ENCODE measurements around the gene POP4. TPM values are rescaled to one million over a fixed set of nuclear protein-coding genes. Genes with fewer than 3 reads are reported as not detected.
"Not testable (repeated sequence)": the region's sequence is repeated elsewhere in the genome, so short reads cannot be mapped to it uniquely, and the experiment has no call there.

Gene POP4, protein sequence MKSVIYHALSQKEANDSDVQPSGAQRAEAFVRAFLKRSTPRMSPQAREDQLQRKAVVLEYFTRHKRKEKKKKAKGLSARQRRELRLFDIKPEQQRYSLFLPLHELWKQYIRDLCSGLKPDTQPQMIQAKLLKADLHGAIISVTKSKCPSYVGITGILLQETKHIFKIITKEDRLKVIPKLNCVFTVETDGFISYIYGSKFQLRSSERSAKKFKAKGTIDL
- total RNA-seq = 85.0 TPM
- polyA plus RNA-seq = 76.3 TPM
- long read RNA-seq, donor 1 = 0 reads
- long read RNA-seq, donor 2, transcript POP4-202 (7 exons, 3,385 nt) = major isoform, 17 of 30 reads
- long read RNA-seq, donor 2, partial matches to known transcripts = 11 of 30 reads
- long read RNA-seq, donor 2, other reads (novel, unspliced or antisense) = 0 of 30 reads
- long read RNA-seq, donor 3, transcript POP4-202 (7 exons, 3,385 nt) = major isoform, 25 of 33 reads
- long read RNA-seq, donor 3, partial matches to known transcripts = 6 of 33 reads
- long read RNA-seq, donor 3, other reads (novel, unspliced or antisense) = 0 of 33 reads
- long read RNA-seq, donor 4, transcript POP4-202 (7 exons, 3,385 nt) = major isoform, 6 of 6 reads
- long read RNA-seq, donor 4, partial matches to known transcripts = 0 of 6 reads
- long read RNA-seq, donor 4, other reads (novel, unspliced or antisense) = 0 of 6 reads
- long read RNA-seq, donor 5, transcript POP4-202 (7 exons, 3,385 nt) = major isoform, 27 of 46 reads
- long read RNA-seq, donor 5, partial matches to known transcripts = 14 of 46 reads
- long read RNA-seq, donor 5, other reads (novel, unspliced or antisense) = 0 of 46 reads
- long read RNA-seq, donor 6, transcript POP4-202 (7 exons, 3,385 nt) = major isoform, 14 of 15 reads
- long read RNA-seq, donor 6, partial matches to known transcripts = 0 of 15 reads
- long read RNA-seq, donor 6, other reads (novel, unspliced or antisense) = 0 of 15 reads
- long read RNA-seq, donor 7, transcript POP4-202 (7 exons, 3,385 nt) = major isoform, 12 of 12 reads
- long read RNA-seq, donor 7, partial matches to known transcripts = 0 of 12 reads
- long read RNA-seq, donor 7, other reads (novel, unspliced or antisense) = 0 of 12 reads
- long read RNA-seq, donor 8, transcript POP4-202 (7 exons, 3,385 nt) = major isoform, 11 of 12 reads
- long read RNA-seq, donor 8, partial matches to known transcripts = 0 of 12 reads
- long read RNA-seq, donor 8, other reads (novel, unspliced or antisense) = 0 of 12 reads
- long read RNA-seq, donor 9, transcript POP4-202 (7 exons, 3,385 nt) = major isoform, 9 of 11 reads
- long read RNA-seq, donor 9, partial matches to known transcripts = 0 of 11 reads
- long read RNA-seq, donor 9, other reads (novel, unspliced or antisense) = 0 of 11 reads
- long read RNA-seq, donor 10, transcript POP4-202 (7 exons, 3,385 nt) = major isoform, 9 of 11 reads
- long read RNA-seq, donor 10, partial matches to known transcripts = 0 of 11 reads
- long read RNA-seq, donor 10, other reads (novel, unspliced or antisense) = 0 of 11 reads

DNA sequence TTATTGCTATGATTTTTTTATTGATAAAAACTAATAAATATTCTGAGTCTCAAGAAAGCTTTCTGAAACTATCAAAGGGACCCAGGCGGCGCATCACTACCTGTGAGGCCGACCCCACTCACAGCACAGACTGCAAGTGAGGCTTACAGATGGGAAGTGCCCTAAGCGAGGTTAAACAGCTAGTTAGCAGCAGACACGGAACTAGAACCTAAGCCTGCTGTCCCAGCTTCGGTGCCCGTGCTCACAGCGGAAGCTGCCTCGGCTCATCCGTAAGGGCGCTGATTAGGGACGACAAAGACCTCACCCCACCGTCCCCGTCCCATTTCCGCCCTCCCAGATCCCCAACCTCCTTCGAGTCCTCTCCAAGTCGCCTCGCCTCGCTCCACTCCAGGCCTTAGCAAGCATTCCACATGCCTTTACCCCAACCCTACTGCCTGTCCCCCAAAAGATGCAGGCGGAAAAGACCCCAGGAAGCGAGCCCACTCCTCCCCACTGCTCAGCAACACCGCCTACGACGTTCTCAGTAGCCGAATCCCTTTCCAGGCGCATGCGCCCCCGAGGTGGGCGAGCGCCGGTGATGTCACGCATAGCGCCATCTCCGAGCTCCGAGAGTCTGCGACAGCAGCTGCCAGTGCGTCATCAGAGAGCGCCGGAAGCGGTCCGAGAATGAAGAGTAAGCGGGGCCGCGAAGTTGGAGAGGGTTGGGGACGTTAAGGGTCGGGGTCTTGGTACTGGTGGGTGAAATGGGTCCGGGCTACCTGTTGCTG lies at the start of gene POP4:
POP4 (plus strand) TSS at position 631 of the 767 bp plus-strand sequence; CDS start at position 667, 36 bp downstream.
- Histone ChIP-seq H3K9me3 (ENCODE audit: control insufficient read depth in 2 of 2, insufficient read depth in 1 of 2, low read length in 1 of 2) (no peaks in the 10 kb centered on the region), H3K27me3 (ENCODE audit: control insufficient read depth in 2 of 2, insufficient read depth in 1 of 2, low read length in 1 of 2) (no peaks in the 10 kb centered on the region), H3K27ac (ENCODE audit: low read depth in 1 of 2, low read length in 1 of 2) (peak within 1 kb of the TSS; percentile 98 to 99), H3K36me3 (ENCODE audit: control insufficient read depth in 2 of 2, insufficient read depth in 2 of 2, low read length in 1 of 2) (peaks cover 3 to 20% of the 10 kb centered on the region in 2 donors), H3K4me1 (ENCODE audit: control insufficient read depth in 2 of 2, insufficient read depth in 2 of 2, low read length in 2 of 2) (peaks cover 11 to 17% of the 10 kb centered on the region in 2 donors), H3K4me3 (ENCODE audit: low read length in 2 of 2) (peak within 1 kb of the TSS; percentile 82)
- under 1% methylated on average over 47 of the region's 47 CpGs for WGBS
- DNase-seq (ENCODE audit: low read depth in 6 of 9, low spot score in 9 of 9) = peak; percentile 96 to 99 (median 99)

DNA sequence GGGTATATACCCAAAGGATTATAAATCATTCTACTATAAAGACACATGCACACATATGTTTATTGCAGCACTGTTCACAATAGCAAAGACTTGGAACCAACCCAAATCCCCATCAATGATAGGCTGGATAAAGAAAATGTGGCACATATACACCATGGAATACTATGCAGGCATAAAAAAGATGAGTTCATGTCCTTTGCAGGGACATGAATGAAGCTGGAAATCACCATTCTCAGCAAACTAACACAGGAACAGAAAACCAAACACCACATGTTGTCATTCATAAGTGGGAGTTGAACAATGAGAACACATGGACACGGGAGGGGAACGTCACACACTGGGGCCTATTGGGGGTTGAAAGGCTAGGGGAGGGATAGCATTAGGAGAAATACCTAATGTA lies 47.0 kb upstream of the POP4 start:
- not testable (repeated sequence) for H3K36me3 ChIP-seq (ENCODE audit: control insufficient read depth in 2 of 2, insufficient read depth in 2 of 2, low read length in 1 of 2); H3K4me1 ChIP-seq (ENCODE audit: control insufficient read depth in 2 of 2, insufficient read depth in 2 of 2, low read length in 2 of 2); H3K9me3 ChIP-seq (ENCODE audit: control insufficient read depth in 2 of 2, insufficient read depth in 1 of 2, low read length in 1 of 2); DNase-seq (ENCODE audit: low read depth in 6 of 9, low spot score in 9 of 9); H3K27me3 ChIP-seq (ENCODE audit: control insufficient read depth in 2 of 2, insufficient read depth in 1 of 2, low read length in 1 of 2); H3K27ac ChIP-seq (ENCODE audit: low read depth in 1 of 2, low read length in 1 of 2); H3K4me3 ChIP-seq (ENCODE audit: low read length in 2 of 2)
- WGBS = 85% methylated on average over 2 of the region's 2 CpGs

DNA sequence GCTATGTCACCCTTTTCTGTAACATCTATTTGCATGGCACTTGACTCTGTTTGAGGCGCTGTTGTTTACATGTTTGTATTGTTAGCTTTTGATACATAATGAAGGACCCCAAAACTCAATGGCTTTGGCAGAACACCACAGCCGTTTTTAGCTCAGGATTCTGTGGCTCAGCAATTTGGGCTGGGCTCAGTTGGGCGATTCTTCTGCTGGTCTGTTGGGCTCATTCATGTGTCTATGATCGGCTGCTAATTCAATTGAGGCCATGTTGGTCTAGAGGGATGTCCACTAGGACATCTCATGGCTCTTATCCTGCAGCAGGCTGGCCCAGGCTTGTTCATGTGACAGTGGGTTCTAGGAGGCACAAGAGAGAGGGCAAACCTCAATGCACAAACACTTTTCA lies 46.3 kb upstream of the POP4 start:
- Histone ChIP-seq H3K9me3 (ENCODE audit: control insufficient read depth in 2 of 2, insufficient read depth in 1 of 2, low read length in 1 of 2) (no peaks in the 10 kb centered on the region), H3K4me3 (ENCODE audit: low read length in 2 of 2) (no peak overlapping the region), H3K27me3 (ENCODE audit: control insufficient read depth in 2 of 2, insufficient read depth in 1 of 2, low read length in 1 of 2) (peaks cover 0 to 2% of the 10 kb centered on the region in 2 donors), H3K27ac (ENCODE audit: low read depth in 1 of 2, low read length in 1 of 2) (no peak overlapping the region), H3K36me3 (ENCODE audit: control insufficient read depth in 2 of 2, insufficient read depth in 2 of 2, low read length in 1 of 2) (no peaks in the 10 kb centered on the region), H3K4me1 (ENCODE audit: control insufficient read depth in 2 of 2, insufficient read depth in 2 of 2, low read length in 2 of 2) (no peaks in the 10 kb centered on the region)
- DNase-seq (ENCODE audit: low read depth in 6 of 9, low spot score in 9 of 9) = no peak
- WGBS = 96% methylated on average over 4 of the region's 4 CpGs

DNA sequence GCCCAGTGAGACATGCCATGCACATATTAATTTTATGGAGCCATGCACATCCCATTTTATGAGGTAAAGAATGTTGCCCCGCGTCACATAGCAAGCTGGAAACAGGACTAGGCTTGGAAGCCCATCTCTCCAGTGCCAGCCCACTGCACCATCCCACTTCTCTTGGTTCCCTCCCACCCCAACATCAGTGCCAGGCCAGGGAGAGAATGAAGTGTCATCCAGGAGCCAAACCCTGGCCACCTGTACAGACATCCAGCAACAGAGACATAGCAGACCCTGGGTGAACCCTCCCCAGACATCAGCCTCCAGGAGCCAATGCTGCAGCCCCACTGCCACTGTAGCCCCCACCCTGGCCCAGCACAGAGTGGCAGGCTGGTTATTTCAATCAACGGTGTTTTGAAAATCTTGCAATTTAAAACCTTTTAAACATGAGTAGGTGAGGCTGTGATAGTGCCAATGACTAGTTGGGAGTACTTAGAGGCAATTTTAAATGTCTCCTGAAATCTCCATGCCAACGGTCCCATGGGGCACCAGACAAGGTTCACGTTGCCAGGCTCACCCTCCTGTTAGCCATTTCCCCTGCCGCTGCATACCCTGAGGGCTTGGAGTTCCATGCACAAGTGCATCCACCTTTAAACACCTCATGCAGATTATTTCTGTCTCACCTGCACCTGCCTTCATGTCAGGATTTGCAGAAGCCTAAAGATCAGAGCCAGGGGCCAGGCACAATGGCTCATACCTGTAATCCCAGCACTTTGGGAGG lies 45.6 kb upstream of the POP4 start:
- no peak overlapping the region for H3K4me3 ChIP-seq (ENCODE audit: low read length in 2 of 2)
- H3K27ac ChIP-seq (ENCODE audit: low read depth in 1 of 2, low read length in 1 of 2) = no peak overlapping the region
- H3K36me3 ChIP-seq (ENCODE audit: control insufficient read depth in 2 of 2, insufficient read depth in 2 of 2, low read length in 1 of 2) = no peaks in the 10 kb centered on the region
- 88% methylated on average over 6 of the region's 6 CpGs for WGBS
- no peaks in the 10 kb centered on the region for H3K9me3 ChIP-seq (ENCODE audit: control insufficient read depth in 2 of 2, insufficient read depth in 1 of 2, low read length in 1 of 2)
- DNase-seq (ENCODE audit: low read depth in 6 of 9, low spot score in 9 of 9) = no peak
- H3K4me1 ChIP-seq (ENCODE audit: control insufficient read depth in 2 of 2, insufficient read depth in 2 of 2, low read length in 2 of 2) = no peaks in the 10 kb centered on the region
- peaks cover 0 to 4% of the 10 kb centered on the region in 2 donors for H3K27me3 ChIP-seq (ENCODE audit: control insufficient read depth in 2 of 2, insufficient read depth in 1 of 2, low read length in 1 of 2)

DNA sequence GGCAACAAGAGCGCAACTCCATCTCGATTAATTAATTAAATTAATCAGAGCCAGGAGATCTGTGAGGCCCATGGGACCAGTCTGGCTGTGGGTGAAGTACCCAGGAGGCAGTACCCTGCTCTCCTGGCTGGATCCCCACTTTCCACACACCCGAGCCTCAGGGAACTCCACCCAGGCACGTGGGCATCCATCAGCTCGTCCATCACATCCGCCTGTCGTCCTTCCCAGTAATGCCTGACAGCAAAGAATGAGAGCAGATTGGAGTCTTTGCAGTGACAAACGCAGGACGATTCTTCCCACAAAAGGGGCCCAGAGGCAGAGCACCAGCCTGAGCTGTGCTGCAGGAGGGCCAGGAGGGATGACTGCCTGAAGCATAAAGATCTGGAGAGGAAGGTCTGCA lies 44.5 kb upstream of the POP4 start:
- DNase-seq (ENCODE audit: low read depth in 6 of 9, low spot score in 9 of 9) = no peak
- no peak overlapping the region for H3K4me3 ChIP-seq (ENCODE audit: low read length in 2 of 2)
- 83% methylated on average over 9 of the region's 9 CpGs for WGBS

DNA sequence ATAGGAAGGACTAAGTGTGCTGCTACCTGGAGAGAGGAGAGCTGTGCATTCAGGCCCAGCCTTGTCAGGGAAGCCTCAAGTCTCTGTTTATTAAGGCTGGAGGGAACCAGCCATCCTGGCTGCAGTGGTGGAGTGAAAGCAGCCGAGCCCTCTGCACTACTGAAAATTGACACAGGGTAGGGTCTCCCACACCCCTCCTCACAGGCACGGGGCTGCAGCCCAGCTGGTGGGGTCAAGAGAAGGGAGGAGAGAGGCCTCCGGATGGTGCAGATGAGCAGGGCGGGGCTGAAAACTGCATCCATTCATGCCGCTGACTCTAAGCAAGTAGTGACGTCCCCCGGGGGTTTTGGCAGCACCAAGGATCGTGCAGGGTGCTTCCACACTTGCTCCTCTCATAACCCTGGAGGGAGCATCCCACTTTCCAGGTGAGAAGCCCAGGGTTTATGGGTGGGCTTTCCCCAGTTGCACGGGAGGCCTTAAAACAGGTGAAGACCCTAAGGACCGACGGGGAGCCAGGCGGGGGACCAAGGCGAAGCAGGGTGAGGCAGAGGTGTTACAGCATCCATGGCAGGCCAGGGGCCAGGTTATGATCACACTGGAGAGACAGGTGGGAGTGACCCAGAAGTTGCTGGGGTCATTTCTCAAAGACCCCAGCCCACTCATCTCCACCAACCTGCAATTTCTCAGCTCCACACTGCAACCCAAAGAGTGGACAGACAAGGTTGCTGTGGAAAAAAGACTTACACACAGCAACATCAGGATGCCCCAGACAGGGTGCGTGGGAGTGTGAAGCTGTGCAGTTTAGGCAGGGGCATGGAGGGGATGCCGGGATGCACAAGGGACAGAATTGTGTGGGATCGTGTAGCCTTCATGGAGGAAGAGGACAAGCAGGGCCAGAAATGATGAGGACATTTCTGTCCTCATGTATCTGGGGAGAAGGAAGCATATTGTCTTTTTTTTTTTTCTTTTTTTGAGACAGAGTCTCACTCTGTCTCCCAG lies 43.5 kb upstream of the POP4 start:
- Histone ChIP-seq H3K4me1 (ENCODE audit: control insufficient read depth in 2 of 2, insufficient read depth in 2 of 2, low read length in 2 of 2) (no peaks in the 10 kb centered on the region), H3K27me3 (ENCODE audit: control insufficient read depth in 2 of 2, insufficient read depth in 1 of 2, low read length in 1 of 2) (peaks cover 0 to 4% of the 10 kb centered on the region in 2 donors), H3K4me3 (ENCODE audit: low read length in 2 of 2) (no peak overlapping the region), H3K27ac (ENCODE audit: low read depth in 1 of 2, low read length in 1 of 2) (no peak overlapping the region), H3K9me3 (ENCODE audit: control insufficient read depth in 2 of 2, insufficient read depth in 1 of 2, low read length in 1 of 2) (no peaks in the 10 kb centered on the region), H3K36me3 (ENCODE audit: control insufficient read depth in 2 of 2, insufficient read depth in 2 of 2, low read length in 1 of 2) (no peaks in the 10 kb centered on the region)
- DNase-seq (ENCODE audit: low read depth in 6 of 9, low spot score in 9 of 9) = no peak
- WGBS = 66% methylated on average over 16 of the region's 16 CpGs

More for the DNA sequence above, 44.5 kb upstream of the POP4 start:
- H3K27me3 ChIP-seq (ENCODE audit: control insufficient read depth in 2 of 2, insufficient read depth in 1 of 2, low read length in 1 of 2) = peaks cover 0 to 4% of the 10 kb centered on the region in 2 donors
- no peaks in the 10 kb centered on the region for H3K9me3 ChIP-seq (ENCODE audit: control insufficient read depth in 2 of 2, insufficient read depth in 1 of 2, low read length in 1 of 2)
- no peaks in the 10 kb centered on the region for H3K36me3 ChIP-seq (ENCODE audit: control insufficient read depth in 2 of 2, insufficient read depth in 2 of 2, low read length in 1 of 2)
- no peak overlapping the region for H3K27ac ChIP-seq (ENCODE audit: low read depth in 1 of 2, low read length in 1 of 2)
- no peaks in the 10 kb centered on the region for H3K4me1 ChIP-seq (ENCODE audit: control insufficient read depth in 2 of 2, insufficient read depth in 2 of 2, low read length in 2 of 2)

DNA sequence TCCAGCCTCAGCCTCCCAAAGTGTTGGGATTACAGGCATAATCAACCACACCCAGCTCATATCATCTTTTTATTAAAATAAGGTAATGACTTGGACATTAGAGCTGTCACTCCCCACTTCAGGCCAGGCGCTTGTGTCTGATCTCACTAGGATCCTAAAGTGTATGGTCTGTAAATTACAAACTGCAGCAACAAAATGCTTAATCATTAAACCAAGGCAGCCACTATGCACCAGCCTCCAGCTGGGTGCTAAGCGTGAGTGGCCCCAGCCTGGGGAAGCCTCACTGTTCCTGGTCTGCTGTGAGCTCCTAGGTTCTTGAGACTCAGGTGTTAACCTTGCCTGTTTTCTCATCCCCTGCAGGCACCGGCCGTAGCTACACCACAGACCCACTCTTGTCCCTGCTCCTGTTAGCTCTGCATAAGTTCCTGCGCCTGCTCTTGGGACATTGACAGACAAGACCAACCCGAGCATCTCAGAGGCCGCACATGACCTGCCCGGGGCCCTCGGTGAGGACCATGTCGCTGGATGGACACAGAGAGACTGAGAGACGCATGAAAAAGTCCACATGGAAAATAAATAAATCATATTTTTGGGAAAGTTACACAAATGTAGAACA lies 42.5 kb upstream of the POP4 start:
- Histone ChIP-seq H3K27ac (ENCODE audit: low read depth in 1 of 2, low read length in 1 of 2) (no peak overlapping the region), H3K9me3 (ENCODE audit: control insufficient read depth in 2 of 2, insufficient read depth in 1 of 2, low read length in 1 of 2) (no peaks in the 10 kb centered on the region), H3K4me1 (ENCODE audit: control insufficient read depth in 2 of 2, insufficient read depth in 2 of 2, low read length in 2 of 2) (no peaks in the 10 kb centered on the region), H3K27me3 (ENCODE audit: control insufficient read depth in 2 of 2, insufficient read depth in 1 of 2, low read length in 1 of 2) (peaks cover 0 to 4% of the 10 kb centered on the region in 2 donors), H3K4me3 (ENCODE audit: low read length in 2 of 2) (no peak overlapping the region), H3K36me3 (ENCODE audit: control insufficient read depth in 2 of 2, insufficient read depth in 2 of 2, low read length in 1 of 2) (no peaks in the 10 kb centered on the region)
- no peak for DNase-seq (ENCODE audit: low read depth in 6 of 9, low spot score in 9 of 9)
- WGBS = 89% methylated on average over 11 of the region's 11 CpGs

Data from thymus (tissue), 14 donors.